MCF 10A (cell line): ENCODE results near the gene PRR33. TPM values are rescaled to one million over a fixed set of nuclear protein-coding genes. Genes with fewer than 3 reads are reported as not detected.

Experiments
- BruUV-seq: library from RNA; stranded (reverse); fragments of 400-500 nt; replicated peaks from 2 replicates; lab custom pipeline; 2021; lab: Mats Ljungman, UMichigan
- CTCF ChIA-PET: fragments of 300-600 bp; sonication (Branson Sonifier 250); formaldehyde crosslinking; extraction: SDS; loops from one replicate; lab custom pipeline; 2021; ENCODE audit warnings: antibody characterized with exemption, inconsistent platforms; lab: Yijun Ruan, JAX
- POLR2A ChIA-PET: fragments of 300-600, 350-650 bp; sonication (Branson Sonifier 250); formaldehyde crosslinking; extraction: SDS; loops from one replicate; lab custom pipeline; 2020; ENCODE audit warnings: antibody characterized with exemption, inconsistent platforms; lab: Yijun Ruan, JAX
- DNase-seq: peaks from one replicate; pipeline ENCODE4 v3.0.0-alpha.2; 2018; ENCODE audit not compliant: unreplicated experiment
- H3K27ac Mint-ChIP-seq: one replicate; pipeline ENCODE4 v1.8.0; 2022; ENCODE audit warnings: mild to moderate bottlenecking, low read depth, mixed read lengths; ENCODE audit not compliant: unreplicated experiment
- H3K27me3 Mint-ChIP-seq: one replicate; pipeline ENCODE4 v1.8.0; 2022; ENCODE audit warnings: mixed read lengths; ENCODE audit not compliant: insufficient read depth, unreplicated experiment
- H3K36me3 Mint-ChIP-seq: one replicate; pipeline ENCODE4 v1.8.0; 2022; ENCODE audit warnings: mild to moderate bottlenecking, moderate library complexity, mixed read lengths; ENCODE audit not compliant: insufficient read depth, unreplicated experiment
- H3K4me1 Mint-ChIP-seq: one replicate; pipeline ENCODE4 v1.8.0; 2022; ENCODE audit warnings: mixed read lengths; ENCODE audit not compliant: insufficient read depth, unreplicated experiment
- H3K4me3 Mint-ChIP-seq: one replicate; pipeline ENCODE4 v1.8.0; 2022; ENCODE audit warnings: mild to moderate bottlenecking, moderate library complexity, mixed read lengths; ENCODE audit not compliant: unreplicated experiment
- H3K9me3 Mint-ChIP-seq: one replicate; pipeline ENCODE4 v1.8.0; 2022; ENCODE audit warnings: mixed read lengths; ENCODE audit not compliant: unreplicated experiment
- intact Hi-C: fragments of 100-400 bp; cut with micrococcal nuclease; formaldehyde crosslinking; loops from 2 replicates; pipeline ENCODE4 v1.14.1; 2022
- total RNA-seq: library from RNA; stranded (reverse); gene quantifications from 2 replicates; pipeline ENCODE4 v1.2.3, GENCODE V29; 2022
- TF ChIP-seq, protein P1 (sequence below): fragments of 200-600 bp; IDR thresholded peaks from one replicate; pipeline ENCODE4 v1.8.0; 2022; ENCODE audit warnings: antibody characterized with exemption, mild to moderate bottlenecking; ENCODE audit not compliant: unreplicated experiment

The PRR33 gene
- total RNA-seq, 1 experiment from 2014 or later, result not detected

DNA sequence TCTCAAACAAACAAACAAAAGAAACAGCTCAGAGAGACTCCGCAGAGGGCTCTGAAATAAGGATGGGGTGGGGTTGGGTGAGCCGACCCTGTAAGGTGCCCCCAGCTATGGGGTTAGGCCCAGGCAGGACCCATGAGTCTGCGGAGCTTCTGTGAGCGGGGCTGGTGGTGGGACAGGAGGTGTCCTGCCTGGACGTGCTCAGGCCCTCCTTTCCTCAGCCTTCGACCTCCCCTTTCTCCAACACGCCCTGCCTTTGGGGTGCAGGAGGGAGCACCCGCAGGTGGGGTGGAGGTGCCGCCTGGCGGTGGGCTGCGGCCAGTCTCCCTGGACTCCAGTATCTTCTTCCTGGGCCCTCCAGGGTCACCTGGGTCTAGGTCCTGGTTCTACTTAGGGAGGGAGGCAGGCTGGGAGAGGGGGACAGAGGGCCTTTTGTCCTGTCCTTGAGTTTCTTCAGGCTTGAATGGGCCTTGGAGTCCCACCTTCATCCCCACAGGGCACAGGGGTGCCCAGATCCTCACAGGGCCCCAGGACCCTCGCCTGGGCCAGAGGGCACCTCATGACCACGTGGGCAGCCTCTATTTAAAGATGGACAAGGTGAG, 12.3 kb downstream of the PRR33 start:
- Mint-ChIP-seq H3K9me3 (no peaks in the 10 kb centered on the region), H3K4me3 (no peak overlapping the region), H3K27ac (peak overlapping the region; percentile 19), H3K36me3 (no peaks in the 10 kb centered on the region), H3K4me1 (peaks cover 20% of the 10 kb centered on the region), H3K27me3 (no peaks in the 10 kb centered on the region)
- BruUV-seq, result no TSS peak
- TF ChIP-seq, protein P1, sequence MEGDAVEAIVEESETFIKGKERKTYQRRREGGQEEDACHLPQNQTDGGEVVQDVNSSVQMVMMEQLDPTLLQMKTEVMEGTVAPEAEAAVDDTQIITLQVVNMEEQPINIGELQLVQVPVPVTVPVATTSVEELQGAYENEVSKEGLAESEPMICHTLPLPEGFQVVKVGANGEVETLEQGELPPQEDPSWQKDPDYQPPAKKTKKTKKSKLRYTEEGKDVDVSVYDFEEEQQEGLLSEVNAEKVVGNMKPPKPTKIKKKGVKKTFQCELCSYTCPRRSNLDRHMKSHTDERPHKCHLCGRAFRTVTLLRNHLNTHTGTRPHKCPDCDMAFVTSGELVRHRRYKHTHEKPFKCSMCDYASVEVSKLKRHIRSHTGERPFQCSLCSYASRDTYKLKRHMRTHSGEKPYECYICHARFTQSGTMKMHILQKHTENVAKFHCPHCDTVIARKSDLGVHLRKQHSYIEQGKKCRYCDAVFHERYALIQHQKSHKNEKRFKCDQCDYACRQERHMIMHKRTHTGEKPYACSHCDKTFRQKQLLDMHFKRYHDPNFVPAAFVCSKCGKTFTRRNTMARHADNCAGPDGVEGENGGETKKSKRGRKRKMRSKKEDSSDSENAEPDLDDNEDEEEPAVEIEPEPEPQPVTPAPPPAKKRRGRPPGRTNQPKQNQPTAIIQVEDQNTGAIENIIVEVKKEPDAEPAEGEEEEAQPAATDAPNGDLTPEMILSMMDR, result no peak
- CTCF ChIA-PET, result interaction anchor here (0.7 to 1.8 kb wide), 2 partner anchors 119 to 272 kb away, joined by 3 to 10 read pairs; no protein-coding TSS in a partner anchor
- DNase-seq, result no peak
- intact Hi-C loops, result loop anchor here (5.0 kb wide), 1 partner anchor 42 kb away; the partner anchor contains the start of gene TNNI2
- POLR2A ChIA-PET, result no interaction called here

DNA sequence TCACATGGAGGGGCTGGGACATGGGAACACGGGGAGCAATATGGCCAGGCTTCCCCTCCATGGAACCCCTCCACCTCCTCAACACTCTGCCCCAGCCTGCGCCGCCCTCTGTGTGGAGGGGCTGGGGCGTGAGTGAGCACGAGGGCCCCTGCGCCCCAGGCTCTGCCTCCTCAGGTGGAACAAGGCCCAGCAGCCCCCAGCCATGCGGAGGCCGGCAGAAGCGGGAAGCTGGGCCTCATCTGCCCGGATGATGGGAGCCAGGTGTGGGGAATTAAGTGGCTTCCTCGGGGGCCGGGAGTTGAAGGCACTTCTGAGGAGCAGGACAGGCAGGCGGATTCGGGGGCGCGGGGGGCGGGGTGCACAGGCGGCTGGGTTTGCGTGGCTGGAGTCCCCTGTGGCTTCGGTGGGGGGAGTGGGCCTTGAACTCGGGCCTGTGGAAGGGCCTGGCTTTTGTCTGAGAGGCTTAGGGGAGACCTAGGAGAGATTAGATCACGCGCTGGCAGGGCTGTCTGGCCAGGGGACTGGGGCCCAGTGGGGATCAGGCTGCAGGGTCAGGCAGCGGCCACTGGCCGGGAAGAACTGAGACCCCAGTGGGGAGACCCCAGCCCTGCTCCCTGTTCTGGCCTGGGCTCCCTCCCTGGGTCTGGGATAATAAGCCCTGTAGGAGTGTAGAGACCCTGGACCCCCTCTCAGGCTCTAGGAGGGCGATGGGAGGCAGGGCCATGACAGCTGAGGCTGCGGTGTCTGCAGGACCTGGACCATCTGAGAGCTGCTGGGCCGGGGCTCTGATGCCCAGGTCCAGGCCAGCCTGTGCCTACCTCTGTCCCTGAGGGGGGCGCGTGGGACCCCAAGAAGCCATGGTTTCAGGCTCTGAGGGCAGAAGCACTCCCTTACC, 13.3 kb downstream of the PRR33 start:
- BruUV-seq, result no TSS peak
- peak overlapping the region; percentile 19 for H3K27ac Mint-ChIP-seq
- CTCF ChIA-PET, result interaction anchor here (0.6 to 3.6 kb wide), 6 partner anchors 30 to 273 kb away, joined by 3 to 18 read pairs (median 4); no protein-coding TSS in a partner anchor

DNA sequence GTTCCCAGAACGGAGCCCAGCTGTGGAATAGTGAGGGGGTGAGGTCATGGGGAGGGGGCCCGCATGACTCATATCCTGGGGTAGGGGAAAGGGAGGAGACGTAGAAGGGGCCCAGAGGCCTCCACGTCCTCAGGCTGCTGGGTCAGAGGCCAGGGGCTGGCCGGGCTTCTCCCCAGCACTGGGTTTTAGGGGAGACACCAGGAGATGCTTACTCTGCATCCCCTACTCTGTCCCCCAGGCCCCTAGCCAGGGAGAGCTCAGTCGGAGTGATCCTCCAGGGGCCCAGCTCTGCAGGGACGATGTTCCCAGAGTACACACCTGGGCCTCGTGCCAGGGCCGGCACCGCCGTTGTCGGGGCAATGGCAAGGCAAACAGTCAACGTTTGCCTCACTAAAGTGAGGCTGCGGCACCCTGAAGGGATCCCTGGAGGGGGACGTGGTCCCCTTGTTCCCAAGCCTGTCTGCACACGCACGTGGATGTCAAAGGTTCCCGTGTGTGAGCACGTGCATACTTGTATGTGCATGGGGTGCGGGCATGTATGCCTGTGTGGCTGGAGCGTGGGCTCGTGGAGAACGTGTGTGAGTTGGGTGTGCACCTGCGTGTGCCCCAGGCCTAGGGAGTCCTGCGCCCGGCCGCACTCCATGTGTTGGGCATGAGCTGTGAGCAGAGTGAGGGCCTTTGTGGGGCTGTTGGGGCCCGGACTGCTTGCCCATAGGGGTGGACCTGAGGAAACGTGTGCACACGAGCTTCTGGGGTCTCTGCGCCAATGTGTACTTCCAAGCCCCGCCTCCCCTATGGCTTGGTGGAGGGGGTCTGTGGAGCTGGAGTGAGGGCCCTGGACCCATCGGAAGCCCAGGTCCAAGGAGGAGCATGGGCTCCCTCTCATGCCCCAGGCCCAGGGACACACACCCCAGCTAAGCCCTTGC, 14.2 kb downstream of the PRR33 start:
- H3K4me3 Mint-ChIP-seq, result peak overlapping the region; percentile 73

More for the DNA sequence above, 13.3 kb downstream of the PRR33 start:
- no peak overlapping the region for H3K4me3 Mint-ChIP-seq
- H3K36me3 Mint-ChIP-seq, result no peaks in the 10 kb centered on the region
- no peaks in the 10 kb centered on the region for H3K9me3 Mint-ChIP-seq
- POLR2A ChIA-PET, result no interaction called here
- no peak for DNase-seq
- TF ChIP-seq, protein P1, result no peak
- peaks cover 24% of the 10 kb centered on the region for H3K4me1 Mint-ChIP-seq
- no peaks in the 10 kb centered on the region for H3K27me3 Mint-ChIP-seq
- intact Hi-C loops, result loop anchor here (5.0 kb wide), 1 partner anchor 41 kb away; the partner anchor contains the start of gene TNNI2

More for the DNA sequence above, 14.2 kb downstream of the PRR33 start:
- Mint-ChIP-seq H3K9me3 (no peaks in the 10 kb centered on the region), H3K4me1 (peaks cover 29% of the 10 kb centered on the region), H3K27me3 (no peaks in the 10 kb centered on the region), H3K27ac (peak overlapping the region; percentile 87), H3K36me3 (no peaks in the 10 kb centered on the region)
- TF ChIP-seq, protein P1, result no peak
- no TSS peak for BruUV-seq
- CTCF ChIA-PET, result interaction anchor here (0.6 to 3.6 kb wide), 13 partner anchors 30 to 281 kb away, joined by 3 to 18 read pairs (median 7); partner anchors contain the start of gene SYT8
- peak; percentile 83 for DNase-seq
- intact Hi-C loops, result loop anchor here (5.0 kb wide), 1 partner anchor 40 kb away; the partner anchor contains the start of gene TNNI2
- POLR2A ChIA-PET, result interaction anchor here (0.6 to 1.2 kb wide), 3 partner anchors 24 to 113 kb away, joined by 3 to 4 read pairs (median 3); partner anchors contain the start of gene SYT8
